Endothelial cell of umbilical vein (primary cell): ENCODE data around the gene COA5.

ENCODE experiments used
- EZH2 ChIP-seq: IDR thresholded peaks from 2 replicates; pipeline ENCODE4 v1.6.1; 2012; ENCODE audit warnings: borderline replicate concordance, low read depth, mild to moderate bottlenecking, moderate library complexity, low read length, inconsistent platforms; ENCODE audit not compliant: severe bottlenecking
- FOS ChIP-seq: IDR thresholded peaks from 2 replicates; pipeline ENCODE4 v1.6.1; 2011; ENCODE audit warnings: mild to moderate bottlenecking, low read length, moderate library complexity, borderline replicate concordance; ENCODE audit not compliant: insufficient read depth
- POLR2A ChIP-seq: IDR thresholded peaks from 2 replicates; pipeline ENCODE4 v1.6.1; 2012; ENCODE audit warnings: low read depth, mild to moderate bottlenecking, control low read depth, low read length
- POLR2AphosphoS5 ChIP-seq: IDR thresholded peaks from 2 replicates; pipeline ENCODE4 v1.6.1; 2012; ENCODE audit warnings: low read depth, mild to moderate bottlenecking, control low read depth, low read length, moderate library complexity; ENCODE audit not compliant: insufficient read depth
- TF ChIP-seq, protein P1 (sequence below), 2 donors: IDR thresholded peaks; 1 replicate in 1 of 2; 2 replicates in 1 of 2; pipeline ENCODE4 v1.5.1; 2011; ENCODE audit warnings: low read length in 2 of 2, mild to moderate bottlenecking in 2 of 2, moderate library complexity in 2 of 2, control low read depth in 1 of 2, inconsistent platforms in 1 of 2, low read depth in 1 of 2; ENCODE audit not compliant: insufficient read depth in 1 of 2; ENCODE audit errors: extremely low read depth in 1 of 2
- TF ChIP-seq, protein P2 (sequence below): IDR thresholded peaks from 2 replicates; pipeline ENCODE4 v1.6.1; 2011; ENCODE audit not compliant: insufficient read depth, insufficient read length

DNA sequence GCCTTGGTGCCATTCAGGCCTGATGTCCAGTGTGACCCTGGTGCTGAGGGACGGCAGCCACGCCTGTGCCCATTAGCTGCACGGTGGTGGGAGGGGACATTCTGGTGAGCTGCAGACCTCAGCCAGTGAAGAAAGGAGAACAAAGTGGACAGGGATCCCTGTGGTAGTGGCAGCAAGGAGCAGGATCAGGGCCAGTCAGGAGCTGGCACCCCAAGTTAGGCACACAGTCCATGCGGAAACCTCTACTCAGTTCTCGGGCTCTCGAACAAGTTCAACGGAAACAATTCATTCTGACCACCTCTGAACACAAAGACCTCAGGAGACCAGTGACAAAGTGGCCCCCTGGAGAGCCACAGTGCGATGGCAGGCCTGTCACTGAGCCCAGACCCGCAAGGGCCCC lies 30.1 kb downstream of the COA5 start:
- TF ChIP-seq, protein P1, sequence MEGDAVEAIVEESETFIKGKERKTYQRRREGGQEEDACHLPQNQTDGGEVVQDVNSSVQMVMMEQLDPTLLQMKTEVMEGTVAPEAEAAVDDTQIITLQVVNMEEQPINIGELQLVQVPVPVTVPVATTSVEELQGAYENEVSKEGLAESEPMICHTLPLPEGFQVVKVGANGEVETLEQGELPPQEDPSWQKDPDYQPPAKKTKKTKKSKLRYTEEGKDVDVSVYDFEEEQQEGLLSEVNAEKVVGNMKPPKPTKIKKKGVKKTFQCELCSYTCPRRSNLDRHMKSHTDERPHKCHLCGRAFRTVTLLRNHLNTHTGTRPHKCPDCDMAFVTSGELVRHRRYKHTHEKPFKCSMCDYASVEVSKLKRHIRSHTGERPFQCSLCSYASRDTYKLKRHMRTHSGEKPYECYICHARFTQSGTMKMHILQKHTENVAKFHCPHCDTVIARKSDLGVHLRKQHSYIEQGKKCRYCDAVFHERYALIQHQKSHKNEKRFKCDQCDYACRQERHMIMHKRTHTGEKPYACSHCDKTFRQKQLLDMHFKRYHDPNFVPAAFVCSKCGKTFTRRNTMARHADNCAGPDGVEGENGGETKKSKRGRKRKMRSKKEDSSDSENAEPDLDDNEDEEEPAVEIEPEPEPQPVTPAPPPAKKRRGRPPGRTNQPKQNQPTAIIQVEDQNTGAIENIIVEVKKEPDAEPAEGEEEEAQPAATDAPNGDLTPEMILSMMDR (IDR thresholded peaks at IDR 0.05; ENCODE audit: extremely low read depth in 1 of 2, insufficient read depth in 1 of 2, low read depth in 1 of 2, low read length in 2 of 2): no peak
- TF ChIP-seq POLR2AphosphoS5: no peak
- TF ChIP-seq, protein P2, sequence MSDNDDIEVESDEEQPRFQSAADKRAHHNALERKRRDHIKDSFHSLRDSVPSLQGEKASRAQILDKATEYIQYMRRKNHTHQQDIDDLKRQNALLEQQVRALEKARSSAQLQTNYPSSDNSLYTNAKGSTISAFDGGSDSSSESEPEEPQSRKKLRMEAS: no peak
- no peak for TF ChIP-seq EZH2
- no peak for TF ChIP-seq POLR2A
- no peak for TF ChIP-seq FOS
